Measurements from ENCODE around the gene AHCYL1.

GRCh38 chr1:109948285-109948630 is 36.3 kb upstream of the AHCYL1 start:
- TF ChIP-seq CTCF (IDR thresholded peaks at IDR 0.05) (no peak), POLR2AphosphoS5 (IDR thresholded peaks at IDR 0.05) (no peak), POLR2A (IDR thresholded peaks at IDR 0.05) (no peak), EP300 (IDR thresholded peaks at IDR 0.05) (no peak)

Measured in stomach (tissue), 4 donors.